BJ (cell line): ENCODE measurements around the gene KCNK3. TPM values are rescaled to one million over a fixed set of nuclear protein-coding genes. Genes with fewer than 3 reads are reported as not detected.

Source experiments
- CTCF ChIA-PET: fragments of 350-600 bp; formaldehyde crosslinking; extraction: SDS; loops from one replicate; lab custom pipeline; 2021; ENCODE audit warnings: antibody characterized with exemption, inconsistent platforms; lab: Yijun Ruan, JAX
- POLR2A ChIA-PET: fragments of 300-600 bp; sonication (Branson Sonifier 250); formaldehyde crosslinking; extraction: SDS; loops from one replicate; lab custom pipeline; 2021; ENCODE audit warnings: antibody characterized with exemption; lab: Charles Lee
- DNase-seq: peaks from one replicate; pipeline ENCODE4 v3.0.0-alpha.2; 2011; ENCODE audit warnings: low read depth
- H3K27me3 ChIP-seq: 2 replicates; pipeline ENCODE4 v1.6.0; 2011; ENCODE audit warnings: low read length; ENCODE audit not compliant: control insufficient read depth, insufficient read depth
- H3K36me3 ChIP-seq: 2 replicates; pipeline ENCODE4 v1.5.1; 2011; ENCODE audit warnings: low read length; ENCODE audit not compliant: control insufficient read depth, insufficient read depth
- H3K4me3 ChIP-seq: 2 replicates; pipeline ENCODE4 v1.5.1; 2011; ENCODE audit warnings: low read depth, mild to moderate bottlenecking, control low read depth, low read length
- polyA plus RNA-seq: library from polyadenylated mRNA; depleted of rRNA; stranded (reverse); fragments of >200 nt; gene quantifications from 2 replicates; pipeline ENCODE4 v1.2.3, GENCODE V29; 2011
- TF ChIP-seq, protein P1 (sequence below): IDR thresholded peaks from 2 replicates; pipeline ENCODE4 v1.5.1; 2011; ENCODE audit warnings: low read depth, mild to moderate bottlenecking, control low read depth, inconsistent platforms, low read length, moderate library complexity; ENCODE audit not compliant: insufficient read depth

KCNK3 gene
- polyA plus RNA-seq, 1 experiment, result 0.22 TPM

DNA sequence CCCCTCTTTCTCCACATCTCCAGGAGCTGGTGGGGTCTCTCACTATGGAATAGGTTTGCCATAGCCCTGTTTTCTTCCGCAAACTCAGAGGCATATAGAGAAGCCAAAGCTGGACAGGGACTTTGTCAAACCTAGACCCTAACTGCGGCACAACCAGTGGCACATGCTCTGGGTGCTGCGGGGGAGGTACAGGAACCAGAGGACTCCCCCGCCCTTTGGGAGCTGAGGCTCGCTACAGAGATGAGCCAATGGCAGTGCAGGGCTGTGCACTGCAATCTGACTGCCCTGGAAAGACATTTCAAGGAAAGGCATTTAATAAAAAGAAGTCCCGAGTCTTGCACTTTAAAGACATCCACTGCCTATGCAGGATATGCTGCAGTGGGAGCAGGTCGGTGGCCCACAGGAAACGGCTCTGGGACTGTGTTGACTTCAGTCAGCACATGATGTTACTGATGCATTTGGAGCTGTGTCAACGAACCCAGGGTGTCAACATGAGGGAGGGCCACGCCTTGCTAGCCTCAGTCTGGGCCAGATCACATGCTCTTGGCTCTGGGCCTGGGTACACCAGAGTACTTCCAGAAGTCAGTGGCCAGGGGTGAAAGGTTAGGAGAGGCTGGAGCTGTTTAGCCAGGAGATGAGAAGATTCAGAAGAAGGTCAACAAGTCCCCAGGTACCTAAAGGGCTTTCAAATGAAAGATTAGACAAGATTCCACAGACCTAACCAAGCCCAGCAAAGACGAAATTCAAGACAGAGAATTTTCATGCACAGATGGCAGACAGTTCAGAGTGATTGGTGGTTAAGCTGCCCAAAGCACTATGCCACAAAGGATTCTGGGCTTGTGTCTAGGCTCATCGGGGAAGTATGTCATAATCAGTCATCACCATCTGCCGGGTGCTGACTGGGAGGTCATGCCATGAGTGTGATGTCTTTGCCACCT lies 79.8 kb downstream of the KCNK3 start:
- H3K4me3 ChIP-seq, result no peak overlapping the region
- DNase-seq, result peak; percentile 32
- H3K36me3 ChIP-seq, result peaks cover 27% of the 10 kb centered on the region
- H3K27me3 ChIP-seq, result no peaks in the 10 kb centered on the region
- ChIA-PET POLR2A (interaction anchor here (0.6 kb wide), 1 partner anchor 10 kb away, joined by 3 read pairs; no protein-coding TSS in a partner anchor), CTCF (interaction anchor here (1.0 to 1.1 kb wide), 2 partner anchors 18 to 19 kb away, joined by 3 to 5 read pairs; no protein-coding TSS in a partner anchor)
- TF ChIP-seq, protein P1, sequence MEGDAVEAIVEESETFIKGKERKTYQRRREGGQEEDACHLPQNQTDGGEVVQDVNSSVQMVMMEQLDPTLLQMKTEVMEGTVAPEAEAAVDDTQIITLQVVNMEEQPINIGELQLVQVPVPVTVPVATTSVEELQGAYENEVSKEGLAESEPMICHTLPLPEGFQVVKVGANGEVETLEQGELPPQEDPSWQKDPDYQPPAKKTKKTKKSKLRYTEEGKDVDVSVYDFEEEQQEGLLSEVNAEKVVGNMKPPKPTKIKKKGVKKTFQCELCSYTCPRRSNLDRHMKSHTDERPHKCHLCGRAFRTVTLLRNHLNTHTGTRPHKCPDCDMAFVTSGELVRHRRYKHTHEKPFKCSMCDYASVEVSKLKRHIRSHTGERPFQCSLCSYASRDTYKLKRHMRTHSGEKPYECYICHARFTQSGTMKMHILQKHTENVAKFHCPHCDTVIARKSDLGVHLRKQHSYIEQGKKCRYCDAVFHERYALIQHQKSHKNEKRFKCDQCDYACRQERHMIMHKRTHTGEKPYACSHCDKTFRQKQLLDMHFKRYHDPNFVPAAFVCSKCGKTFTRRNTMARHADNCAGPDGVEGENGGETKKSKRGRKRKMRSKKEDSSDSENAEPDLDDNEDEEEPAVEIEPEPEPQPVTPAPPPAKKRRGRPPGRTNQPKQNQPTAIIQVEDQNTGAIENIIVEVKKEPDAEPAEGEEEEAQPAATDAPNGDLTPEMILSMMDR, result no peak

DNA sequence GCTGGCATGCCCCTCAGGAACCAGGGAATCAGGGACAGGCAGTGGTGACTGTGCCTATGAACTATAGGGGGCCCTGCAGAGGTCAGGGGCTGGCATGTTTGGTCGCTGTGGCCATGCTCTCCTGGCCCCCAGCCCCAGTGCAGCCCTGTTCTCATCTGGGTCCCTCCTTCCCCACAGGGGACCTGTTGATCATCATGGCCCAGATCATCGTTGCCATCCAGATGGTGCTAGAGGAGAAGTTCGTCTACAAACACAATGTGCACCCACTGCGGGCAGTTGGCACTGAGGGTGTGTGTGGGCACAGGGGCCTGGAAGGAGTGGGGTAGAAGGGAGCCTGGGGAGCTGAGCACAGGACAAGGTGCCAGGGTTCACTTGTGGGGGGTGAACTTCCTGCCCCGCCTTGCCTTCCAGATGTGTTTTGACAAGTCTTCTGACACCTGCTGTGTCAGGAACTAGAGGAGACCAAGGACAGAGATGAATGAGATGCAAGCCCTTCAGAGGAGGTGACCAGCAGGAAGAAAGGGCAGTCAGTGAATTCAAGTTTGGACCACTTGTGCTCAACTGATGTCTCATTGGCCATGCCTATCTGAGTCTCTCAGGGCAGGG lies 83.8 kb downstream of the KCNK3 start:
- TF ChIP-seq, protein P1, result no peak
- no peak for DNase-seq
- ChIA-PET POLR2A (no interaction called here), CTCF (interaction anchor here (1.6 kb wide), 1 partner anchor 70 kb away, joined by 3 read pairs; no protein-coding TSS in a partner anchor)
- peaks cover 48% of the 10 kb centered on the region for H3K36me3 ChIP-seq
- no peaks in the 10 kb centered on the region for H3K27me3 ChIP-seq
- H3K4me3 ChIP-seq, result no peak overlapping the region

GRCh38 chr2:26778098-26778497 lies 85.6 kb downstream of the KCNK3 start:
- no peak for DNase-seq
- H3K36me3 ChIP-seq, result peaks cover 48% of the 10 kb centered on the region
- CTCF ChIA-PET, result interaction anchor here (1.0 kb wide), 1 partner anchor 55 kb away, joined by 4 read pairs; no protein-coding TSS in a partner anchor
- no peak overlapping the region for H3K4me3 ChIP-seq
- no peaks in the 10 kb centered on the region for H3K27me3 ChIP-seq
- POLR2A ChIA-PET, result no interaction called here
- TF ChIP-seq, protein P1, result no peak

GRCh38 chr2:26778507-26778906 lies 86.0 kb downstream of the KCNK3 start:
- H3K36me3 ChIP-seq, result peaks cover 48% of the 10 kb centered on the region
- H3K4me3 ChIP-seq, result no peak overlapping the region
- TF ChIP-seq, protein P1, result no peak
- DNase-seq, result no peak
- CTCF ChIA-PET, result interaction anchor here (1.0 kb wide), 1 partner anchor 55 kb away, joined by 4 read pairs; no protein-coding TSS in a partner anchor
- POLR2A ChIA-PET, result no interaction called here
- H3K27me3 ChIP-seq, result no peaks in the 10 kb centered on the region

DNA sequence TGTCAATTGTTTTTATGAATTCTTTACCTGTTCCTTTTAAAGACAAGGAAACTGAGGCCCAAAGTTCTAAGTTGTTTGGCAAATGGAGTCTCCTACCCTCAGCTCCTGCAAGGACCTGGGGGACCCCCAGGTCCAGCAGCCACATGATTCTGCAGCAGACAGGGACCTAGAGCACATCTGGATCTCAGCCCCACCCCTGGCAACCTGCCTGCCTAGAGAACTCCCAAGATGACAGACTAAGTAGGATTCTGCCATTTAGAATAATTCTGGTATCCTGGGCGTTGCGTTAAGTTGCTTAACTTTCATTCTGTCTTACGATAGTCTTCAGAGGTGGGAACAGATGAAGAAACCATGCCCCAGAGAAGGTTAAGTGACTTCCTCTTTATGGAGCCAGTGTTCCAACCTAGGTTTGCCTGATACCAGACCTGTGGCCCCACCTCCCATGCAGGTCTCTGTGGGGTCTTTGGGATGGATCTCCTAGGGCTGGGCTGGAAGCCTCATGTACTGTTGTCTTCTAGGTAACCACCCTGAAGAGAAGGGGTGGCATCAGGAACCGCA lies 87.8 kb downstream of the KCNK3 start:
- CTCF ChIA-PET, result interaction anchor here (0.8 to 1.4 kb wide), 2 partner anchors 9 to 18 kb away, joined by 3 read pairs; no protein-coding TSS in a partner anchor
- DNase-seq, result no peak
- no peaks in the 10 kb centered on the region for H3K27me3 ChIP-seq
- no peak overlapping the region for H3K4me3 ChIP-seq
- POLR2A ChIA-PET, result no interaction called here
- peaks cover 35% of the 10 kb centered on the region for H3K36me3 ChIP-seq
- TF ChIP-seq, protein P1, result no peak
